Brain pericyte (primary cell): ENCODE measurements around the gene SNAP29.
"Not testable (repeated sequence)": the region's sequence is repeated elsewhere in the genome, so short reads cannot be mapped to it uniquely, and the experiment has no call there.

Source experiments
- DNase-seq: peaks from one replicate; pipeline ENCODE4 v3.0.0-alpha.2; 2012; ENCODE audit warnings: low read depth, low spot score

SNAP29 gene

GRCh38 chr22:20930435-20930834 is 71.6 kb downstream of the SNAP29 start:
- DNase-seq, result not testable (repeated sequence)

- no peak for DNase-seq
Observed at GRCh38 chr22:20931126-20931654, 72.4 kb downstream of the SNAP29 start.

DNA sequence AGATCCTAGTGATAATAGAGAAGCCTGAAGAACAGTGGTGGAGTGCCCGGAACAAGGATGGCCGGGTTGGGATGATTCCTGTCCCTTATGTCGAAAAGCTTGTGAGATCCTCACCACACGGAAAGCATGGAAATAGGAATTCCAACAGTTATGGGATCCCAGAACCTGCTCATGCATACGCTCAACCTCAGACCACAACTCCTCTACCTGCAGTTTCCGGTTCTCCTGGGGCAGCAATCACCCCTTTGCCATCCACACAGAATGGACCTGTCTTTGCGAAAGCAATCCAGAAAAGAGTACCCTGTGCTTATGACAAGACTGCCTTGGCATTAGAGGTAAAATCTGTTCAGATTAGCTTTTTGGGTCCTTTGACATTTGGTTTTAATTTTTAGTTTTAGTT is 75.1 kb downstream of the SNAP29 start:
- DNase-seq, result no peak

GRCh38 chr22:20935049-20935448 is 76.2 kb downstream of the SNAP29 start:
- not testable (repeated sequence) for DNase-seq

GRCh38 chr22:20935780-20936539 is 77.2 kb downstream of the SNAP29 start:
- DNase-seq, result not testable (repeated sequence)

- DNase-seq, result no peak
Observed at GRCh38 chr22:20937031-20937793, 78.4 kb downstream of the SNAP29 start.

DNA sequence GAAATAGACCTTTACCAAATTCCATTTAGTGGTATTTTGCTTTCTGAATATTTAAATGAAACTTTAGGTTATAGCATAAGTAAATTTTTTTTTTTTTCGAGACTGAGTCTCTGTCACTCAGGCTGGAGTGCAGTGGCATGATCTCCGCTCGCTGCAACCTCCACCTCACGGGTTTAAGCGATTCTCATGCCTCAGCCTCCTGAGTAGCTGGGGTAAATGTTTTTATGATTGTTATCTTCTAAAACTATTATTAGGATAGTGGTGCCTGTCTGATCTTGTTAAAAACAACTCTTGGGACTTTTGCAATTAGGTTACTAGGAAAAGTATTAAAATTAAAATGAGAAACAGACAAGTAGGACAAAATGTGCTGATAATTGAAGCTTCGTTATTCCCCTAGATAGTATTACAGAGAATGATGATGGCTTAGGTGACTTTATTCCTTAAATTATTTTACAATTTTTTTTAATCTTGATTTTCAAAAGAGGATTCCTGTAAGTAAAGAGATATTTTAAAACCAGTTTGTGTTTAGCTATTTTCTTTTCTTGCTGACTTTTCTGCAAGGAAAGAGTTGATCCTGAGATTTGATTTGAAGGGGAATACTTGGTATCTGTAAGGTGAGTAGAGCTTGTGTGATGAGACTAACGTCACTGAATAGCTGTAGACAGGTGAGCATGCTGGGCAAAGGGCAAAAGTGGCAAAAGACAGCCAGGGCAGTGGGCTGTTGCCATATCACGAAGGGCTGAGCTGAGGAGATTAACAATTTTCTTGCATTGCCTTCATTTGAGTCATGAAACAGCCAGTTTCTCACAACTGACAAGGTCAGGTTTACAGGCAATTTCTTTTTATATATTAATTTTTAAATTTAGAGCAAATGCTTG is 79.2 kb downstream of the SNAP29 start:
- DNase-seq, result no peak

- DNase-seq, result not testable (repeated sequence)
Observed at GRCh38 chr22:20939457-20940185, 80.8 kb downstream of the SNAP29 start.

GRCh38 chr22:20940186-20940651 is 81.4 kb downstream of the SNAP29 start:
- no peak for DNase-seq
